ENCODE measurements around the gene CTBP1. TPM values are rescaled to one million over a fixed set of nuclear protein-coding genes. Genes with fewer than 3 reads are reported as not detected.

CTBP1 gene
- total RNA-seq, 1 experiment from 2014 or later: 136 TPM

GRCh38 chr4:1204286-1204827 is 44.6 kb downstream of the CTBP1 start:
- no peaks in the 10 kb centered on the region for H3K9me3 ChIP-seq (ENCODE audit: control insufficient read depth, low read depth, low read length)
- peaks cover 4% of the 10 kb centered on the region for H4K20me1 ChIP-seq (ENCODE audit: control insufficient read depth, insufficient read depth, insufficient read length)
- H3K27ac ChIP-seq (ENCODE audit: insufficient read length, low read depth, low read length): no peak overlapping the region
- TF ChIP-seq CTCF (conservative IDR thresholded peaks at IDR 0.05): no peak
- no peak overlapping the region for H3K23ac ChIP-seq (ENCODE audit: insufficient read length, low read depth, low read length)
- no peak overlapping the region for H4K91ac ChIP-seq (ENCODE audit: insufficient read length, low read depth, low read length)
- H3K9ac ChIP-seq (ENCODE audit: extremely low read depth, insufficient read length, low read length): no peak overlapping the region
- no peak overlapping the region for H4K8ac ChIP-seq (replicated peaks; ENCODE audit: insufficient read length, low read depth, low read length)
- H2AFZ ChIP-seq (ENCODE audit: low read length): no peak overlapping the region
- H2BK15ac ChIP-seq (ENCODE audit: low read depth, low read length): no peak overlapping the region
- no peak overlapping the region for H2BK20ac ChIP-seq (ENCODE audit: low read depth, low read length, poor library complexity, severe bottlenecking)
- no peak overlapping the region for H3T11ph ChIP-seq (ENCODE audit: low read length)
- no peaks in the 10 kb centered on the region for H3K27me3 ChIP-seq (ENCODE audit: insufficient read depth, low read length)
- Mint-ChIP-seq H3K36me3 (ENCODE audit: insufficient read depth in 1 of 3, low read depth in 3 of 3) (peaks cover 0 to 4% (median 0%) of the 10 kb centered on the region in 3 experiments; a peak in 2 of 7 replicates), H3K4me3 (no peak overlapping the region), H3K9me3 (no peaks in the 10 kb centered on the region), H3K4me1 (no peaks in the 10 kb centered on the region), H3K27me3 (ENCODE audit: low read depth) (peaks cover 10% of the 10 kb centered on the region), H3K27ac (no peak overlapping the region; a peak in 1 of 7 replicates)
- no peak overlapping the region for H2BK12ac ChIP-seq (ENCODE audit: insufficient read length, low read depth, low read length)
- no peak overlapping the region for H4K5ac ChIP-seq (ENCODE audit: insufficient read length, low read depth, low read length)
- no peak for DNase-seq
- H2BK5ac ChIP-seq (ENCODE audit: insufficient read length, low read length): no peak overlapping the region
- no peaks in the 10 kb centered on the region for H3K79me1 ChIP-seq (ENCODE audit: insufficient read depth, low read depth, low read length, poor library complexity, severe bottlenecking)
- H3K79me2 ChIP-seq (ENCODE audit: insufficient read depth, low read length): no peaks in the 10 kb centered on the region
- no peak overlapping the region for H3K56ac ChIP-seq (ENCODE audit: insufficient read length, low read depth, low read length)
- H3K18ac ChIP-seq (ENCODE audit: insufficient read length, low read depth, low read length): no peak overlapping the region
- no peaks in the 10 kb centered on the region for H3K4me1 ChIP-seq (ENCODE audit: insufficient read depth, low read length)
- no peak overlapping the region for H2AK5ac ChIP-seq (ENCODE audit: insufficient read length, low read length)
- H3K4me2 ChIP-seq (ENCODE audit: insufficient read depth, insufficient read length, low read length): no peak overlapping the region
- H2BK120ac ChIP-seq (ENCODE audit: low read depth, low read length, poor library complexity, severe bottlenecking): no peak overlapping the region
- H3K23me2 ChIP-seq (ENCODE audit: insufficient read length, low read depth, low read length, poor library complexity, severe bottlenecking): peaks cover 3% of the 10 kb centered on the region
- H3K14ac ChIP-seq (ENCODE audit: insufficient read depth, low read length): no peak overlapping the region
- no CpG with 5 or more reads among the region's 21 CpGs for WGBS (ENCODE audit: extremely low coverage, insufficient read length, low lambda C conversion rate)
- no peak overlapping the region for H3K4ac ChIP-seq (ENCODE audit: low read depth, low read length)

Measured in H9 (cell line).